D721Med (cell line): Measurements from ENCODE around the gene PNPLA8.

Experiments used
- DNase-seq: peaks from one replicate; pipeline ENCODE4 v3.0.0; 2011; ENCODE audit warnings: low spot score; ENCODE audit not compliant: insufficient read length
- FAIRE-seq: peaks from 2 replicates; lab custom pipeline; 2011; peaks lifted over from hg19 to GRCh38; lab: Jason Lieb, UNC
- TF ChIP-seq, protein P1 (sequence below): IDR thresholded peaks from 2 replicates; pipeline ENCODE4 v1.5.1; 2012; ENCODE audit warnings: mild to moderate bottlenecking, control low read depth; ENCODE audit not compliant: insufficient read depth; ENCODE audit errors: missing control alignments

PNPLA8 gene

DNA sequence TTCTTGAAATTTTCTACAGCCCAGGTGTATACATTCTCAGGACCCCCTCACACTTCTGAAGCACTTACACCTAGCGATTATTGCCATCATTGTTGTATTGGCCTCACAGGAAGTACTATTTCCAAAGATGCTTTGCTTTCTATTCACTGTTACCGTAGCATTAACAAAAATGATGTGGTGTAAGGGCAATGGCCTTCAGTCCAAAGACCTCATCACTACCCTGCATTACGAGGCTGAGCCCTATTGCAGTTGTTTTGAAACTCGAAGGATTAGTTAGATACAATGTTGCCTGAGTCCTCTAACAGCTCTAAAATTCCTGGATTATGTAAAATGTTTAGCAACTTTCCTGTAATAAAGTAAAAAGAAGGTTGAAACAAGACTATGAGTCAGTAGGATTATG is 72.6 kb downstream of the PNPLA8 start:
- no peak for FAIRE-seq
- TF ChIP-seq, protein P1, sequence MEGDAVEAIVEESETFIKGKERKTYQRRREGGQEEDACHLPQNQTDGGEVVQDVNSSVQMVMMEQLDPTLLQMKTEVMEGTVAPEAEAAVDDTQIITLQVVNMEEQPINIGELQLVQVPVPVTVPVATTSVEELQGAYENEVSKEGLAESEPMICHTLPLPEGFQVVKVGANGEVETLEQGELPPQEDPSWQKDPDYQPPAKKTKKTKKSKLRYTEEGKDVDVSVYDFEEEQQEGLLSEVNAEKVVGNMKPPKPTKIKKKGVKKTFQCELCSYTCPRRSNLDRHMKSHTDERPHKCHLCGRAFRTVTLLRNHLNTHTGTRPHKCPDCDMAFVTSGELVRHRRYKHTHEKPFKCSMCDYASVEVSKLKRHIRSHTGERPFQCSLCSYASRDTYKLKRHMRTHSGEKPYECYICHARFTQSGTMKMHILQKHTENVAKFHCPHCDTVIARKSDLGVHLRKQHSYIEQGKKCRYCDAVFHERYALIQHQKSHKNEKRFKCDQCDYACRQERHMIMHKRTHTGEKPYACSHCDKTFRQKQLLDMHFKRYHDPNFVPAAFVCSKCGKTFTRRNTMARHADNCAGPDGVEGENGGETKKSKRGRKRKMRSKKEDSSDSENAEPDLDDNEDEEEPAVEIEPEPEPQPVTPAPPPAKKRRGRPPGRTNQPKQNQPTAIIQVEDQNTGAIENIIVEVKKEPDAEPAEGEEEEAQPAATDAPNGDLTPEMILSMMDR = no peak
- DNase-seq = no peak

DNA sequence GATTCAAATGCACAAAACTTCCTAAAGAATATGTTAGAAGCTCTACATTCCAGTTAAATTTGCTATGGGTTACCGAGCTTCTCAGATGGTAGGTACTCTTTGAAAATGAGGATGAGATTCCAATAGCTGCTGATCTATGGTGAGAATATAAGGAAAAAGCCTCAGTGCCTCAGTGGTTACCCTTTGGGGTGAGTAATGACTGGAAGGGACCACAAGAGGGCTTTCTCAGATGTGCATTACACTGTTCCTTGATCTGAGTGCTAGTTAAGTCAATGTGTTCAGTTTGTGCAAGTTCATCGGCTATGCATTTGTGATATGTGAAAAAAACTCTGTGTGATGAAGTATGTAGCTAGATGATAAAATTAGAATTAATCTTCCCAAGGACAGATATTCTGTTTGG is 73.2 kb downstream of the PNPLA8 start:
- DNase-seq (no peak), FAIRE-seq (peak; percentile 88)
- TF ChIP-seq, protein P1 = peak; percentile 60

DNA sequence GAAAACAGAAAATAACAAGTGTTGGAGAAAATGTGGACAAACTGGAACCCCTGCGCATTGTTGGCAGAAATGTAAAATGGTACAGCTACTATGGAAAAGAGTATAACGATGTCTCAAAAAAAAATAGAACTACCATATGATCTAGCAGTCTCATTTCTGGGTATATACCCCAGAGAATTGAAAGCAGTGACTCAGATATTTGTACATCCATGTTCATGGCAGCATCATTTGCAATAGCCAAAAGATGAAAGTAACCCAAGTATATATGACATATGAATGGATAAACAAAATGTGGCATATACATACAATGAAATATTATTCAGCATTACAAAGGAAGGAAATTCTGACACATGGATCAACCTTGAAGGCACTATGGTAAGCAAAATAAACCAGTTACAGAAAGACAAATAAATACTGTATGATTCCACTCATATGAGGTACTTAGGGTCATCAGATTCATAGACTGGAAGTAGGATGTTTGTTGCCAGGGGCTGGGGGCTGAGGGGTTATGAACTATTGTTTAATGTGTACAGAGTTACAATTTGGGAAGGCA is 74.6 kb downstream of the PNPLA8 start:
- DNase-seq (no peak), FAIRE-seq (peak; percentile 44)
- TF ChIP-seq, protein P1 = no peak

DNA sequence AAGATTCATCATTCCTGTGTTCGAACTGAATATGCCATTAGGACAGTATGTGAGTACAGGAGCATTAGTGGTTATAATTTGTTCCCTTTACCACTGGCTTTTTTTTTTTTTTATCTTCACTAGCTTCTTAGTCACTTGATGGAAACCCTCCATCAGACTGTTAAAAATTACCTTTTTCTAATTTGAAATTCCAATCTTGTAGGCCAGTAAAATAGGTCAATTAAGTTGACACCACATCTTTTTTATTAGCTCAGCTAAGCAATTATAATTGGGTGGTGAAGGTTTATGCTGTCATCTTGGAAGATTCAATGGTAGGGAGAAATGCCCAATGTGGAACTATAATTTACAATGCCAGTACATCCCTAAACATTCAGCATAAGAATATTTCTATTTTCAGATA is 75.8 kb downstream of the PNPLA8 start:
- no peak for DNase-seq
- TF ChIP-seq, protein P1 = no peak

DNA sequence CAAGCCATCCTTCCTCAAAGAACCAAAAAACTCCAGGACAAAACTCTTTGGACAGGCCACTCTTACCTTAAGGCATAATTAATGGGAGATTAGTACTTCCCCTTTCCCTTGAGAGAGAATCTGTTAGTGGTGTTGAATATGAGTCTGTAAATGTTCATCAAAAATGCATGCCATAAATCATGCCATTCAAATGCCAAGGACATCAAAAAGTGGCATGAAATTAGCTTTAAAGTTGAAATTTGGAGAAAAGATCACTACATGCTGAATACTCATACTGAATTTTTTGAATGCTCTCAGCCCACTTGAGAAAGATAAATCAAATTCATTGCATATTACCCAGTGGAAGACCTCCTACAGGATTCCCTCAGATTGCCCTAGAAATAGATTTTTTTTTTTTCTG is 76.4 kb downstream of the PNPLA8 start:
- TF ChIP-seq, protein P1 = no peak
- no peak for DNase-seq
- peak; percentile 84 for FAIRE-seq

More for the DNA sequence above, 75.8 kb downstream of the PNPLA8 start:
- FAIRE-seq = peak; percentile 6

DNA sequence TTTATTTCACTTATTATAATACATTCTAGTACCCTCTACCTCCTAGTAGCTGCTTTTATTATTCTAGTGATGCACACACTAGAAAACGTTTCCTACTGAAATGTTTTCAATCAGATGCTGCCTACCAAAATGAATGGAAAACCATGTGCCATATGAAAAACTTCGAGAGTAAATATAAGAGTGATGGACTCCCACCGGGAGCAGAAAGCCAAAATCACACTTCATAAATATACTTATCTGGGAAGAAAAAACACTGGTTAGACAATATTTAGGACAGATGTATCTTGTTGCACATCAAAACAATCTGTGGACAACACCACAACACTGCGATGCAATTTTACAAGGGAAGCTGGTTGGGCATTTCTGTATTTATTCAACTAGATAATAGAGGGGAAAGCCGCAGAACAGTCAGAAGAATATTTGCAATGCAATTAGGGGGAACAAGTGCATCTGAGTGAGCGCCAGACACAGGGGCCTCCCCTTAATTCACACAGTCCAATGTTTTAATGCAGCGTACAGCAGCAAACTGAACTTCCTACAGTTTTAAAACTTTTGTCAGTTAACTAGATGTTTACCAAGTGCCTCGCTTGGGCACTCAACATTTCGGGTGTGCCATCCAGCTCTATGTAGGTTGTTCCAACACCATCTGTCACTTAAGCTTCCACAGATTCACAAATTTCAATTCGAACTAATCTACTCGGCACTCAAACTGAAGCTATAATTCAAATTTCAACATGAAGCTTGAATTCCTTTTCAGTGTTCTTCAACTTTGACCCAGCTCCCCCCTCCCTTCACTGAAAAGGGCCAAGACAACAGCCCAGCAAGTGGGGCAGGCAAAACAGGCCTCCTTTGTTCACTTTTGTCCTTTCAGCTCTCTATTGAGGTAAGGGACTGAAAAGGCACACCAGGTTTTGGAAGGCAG is 77.1 kb downstream of the PNPLA8 start:
- TF ChIP-seq, protein P1 = no peak
- no peak for DNase-seq
- FAIRE-seq = peak; percentile 82
